ENCODE results near the gene CYGB. TPM values are rescaled to one million over a fixed set of nuclear protein-coding genes. Genes with fewer than 3 reads are reported as not detected.

Gene CYGB
- total and polyA plus RNA-seq, 9 of the 15 experiments (the other 6 are each of a cell fraction or from before 2014, with no cell fraction given): 0.08 to 0.95 (median 0.18) TPM; not detected in 5

DNA sequence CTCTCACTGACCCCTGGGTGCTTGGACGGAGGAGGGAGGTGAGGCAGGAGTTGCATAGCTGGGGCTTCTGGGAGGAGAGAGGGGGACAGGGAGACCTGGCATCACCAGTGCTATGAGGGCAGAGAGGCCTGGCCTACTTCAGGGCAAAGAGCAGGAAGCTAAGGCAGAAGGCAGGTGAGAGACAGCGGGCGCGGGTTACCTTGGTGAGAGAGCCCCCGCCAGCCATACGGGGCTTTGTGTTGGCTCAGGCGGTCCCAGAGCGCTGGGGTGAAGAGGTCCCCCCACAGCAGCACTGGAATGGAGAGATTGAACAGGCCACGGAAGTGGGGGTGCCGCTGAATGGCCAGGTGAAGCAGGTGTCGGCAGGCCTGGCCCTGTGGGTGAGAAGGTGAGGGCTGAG lies 36.7 kb upstream of the CYGB start:
- no peak overlapping the region for H3K27ac ChIP-seq (ENCODE audit: extremely low read depth, low read depth, low read length)
- no peaks in the 10 kb centered on the region for H3K9me1 ChIP-seq (ENCODE audit: control insufficient read depth, insufficient read depth, low read length)
- ChIA-PET POLR2A (interaction anchor here (0.7 kb wide), 1 partner anchor 31 kb away, joined by 3 read pairs; no protein-coding TSS in a partner anchor), CTCF (ENCODE audit: low intra/inter-chr PET ratio) (no interaction called here)
- DNase-seq (ENCODE audit: extremely low read depth in 1 of 4, low spot score in 3 of 4) (no peak), ATAC-seq (no peak), FAIRE-seq (no peak)
- no peak overlapping the region for H3K4me2 ChIP-seq (ENCODE audit: insufficient read depth, low read length)
- no peak overlapping the region for H2AFZ ChIP-seq (ENCODE audit: low read depth, low read length)
- no peaks in the 10 kb centered on the region for H3K27me3 ChIP-seq (ENCODE audit: control insufficient read depth in 2 of 2, insufficient read depth in 2 of 2, low read length in 2 of 2)
- no TSS peak for BruUV-seq (replicated peaks)
- no peak overlapping the region for H3K9ac ChIP-seq (ENCODE audit: insufficient read depth in 1 of 2, low read depth in 2 of 2, low read length in 2 of 2)
- no peaks in the 10 kb centered on the region for H4K20me1 ChIP-seq (replicated peaks; ENCODE audit: control insufficient read depth, insufficient read depth, low read length)
- WGBS (ENCODE audit: insufficient coverage, low coverage, missing lambda C conversion rate): 75% methylated on average over 11 of the region's 11 CpGs
- H3K36me3 ChIP-seq (ENCODE audit: control insufficient read depth, insufficient read depth, low read length): no peaks in the 10 kb centered on the region
- in situ Hi-C loops (cut with MboI): no loop called here
- intact Hi-C loops (cut with micrococcal nuclease): no loop called here
- H3K4me1 ChIP-seq (replicated peaks in 1 of 2; ENCODE audit: control insufficient read depth in 2 of 2, insufficient read depth in 2 of 2, low read length in 2 of 2): peaks cover 18 to 31% of the 10 kb centered on the region in 2 experiments
- no peaks in the 10 kb centered on the region for H3K79me2 ChIP-seq (ENCODE audit: control insufficient read depth, insufficient read depth, low read length)
- no peaks in the 10 kb centered on the region for H3K9me3 ChIP-seq (replicated peaks; ENCODE audit: control insufficient read depth, insufficient read depth, low read depth, low read length)
- TF ChIP-seq PRMT5 (CRISPR knock-in tag; IDR thresholded peaks at IDR 0.05) (no peak), YBX1 (IDR thresholded peaks at IDR 0.05) (no peak), KLF13 (tag; IDR thresholded peaks at IDR 0.05; ENCODE audit: borderline replicate concordance, low read depth) (no peak), ZNF830 (CRISPR knock-in tag; IDR thresholded peaks at IDR 0.05) (no peak), EGR1 (conservative IDR thresholded peaks at IDR 0.05) (no peak), SMAD2 (IDR thresholded peaks at IDR 0.05; ENCODE audit: low read depth, low read length) (no peak), HDAC6 (IDR thresholded peaks at IDR 0.05; ENCODE audit: low read depth, low read length) (no peak), MTA2 (IDR thresholded peaks at IDR 0.05; ENCODE audit: low read depth) (no peak), HMG20B (CRISPR knock-in tag; IDR thresholded peaks at IDR 0.05) (no peak)
- TF ChIP-seq, protein P1, sequence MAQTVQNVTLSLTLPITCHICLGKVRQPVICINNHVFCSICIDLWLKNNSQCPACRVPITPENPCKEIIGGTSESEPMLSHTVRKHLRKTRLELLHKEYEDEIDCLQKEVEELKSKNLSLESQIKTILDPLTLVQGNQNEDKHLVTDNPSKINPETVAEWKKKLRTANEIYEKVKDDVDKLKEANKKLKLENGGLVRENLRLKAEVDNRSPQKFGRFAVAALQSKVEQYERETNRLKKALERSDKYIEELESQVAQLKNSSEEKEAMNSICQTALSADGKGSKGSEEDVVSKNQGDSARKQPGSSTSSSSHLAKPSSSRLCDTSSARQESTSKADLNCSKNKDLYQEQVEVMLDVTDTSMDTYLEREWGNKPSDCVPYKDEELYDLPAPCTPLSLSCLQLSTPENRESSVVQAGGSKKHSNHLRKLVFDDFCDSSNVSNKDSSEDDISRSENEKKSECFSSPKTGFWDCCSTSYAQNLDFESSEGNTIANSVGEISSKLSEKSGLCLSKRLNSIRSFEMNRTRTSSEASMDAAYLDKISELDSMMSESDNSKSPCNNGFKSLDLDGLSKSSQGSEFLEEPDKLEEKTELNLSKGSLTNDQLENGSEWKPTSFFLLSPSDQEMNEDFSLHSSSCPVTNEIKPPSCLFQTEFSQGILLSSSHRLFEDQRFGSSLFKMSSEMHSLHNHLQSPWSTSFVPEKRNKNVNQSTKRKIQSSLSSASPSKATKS (CRISPR knock-in tag; IDR thresholded peaks at IDR 0.05): no peak
- TF ChIP-seq, protein P2, sequence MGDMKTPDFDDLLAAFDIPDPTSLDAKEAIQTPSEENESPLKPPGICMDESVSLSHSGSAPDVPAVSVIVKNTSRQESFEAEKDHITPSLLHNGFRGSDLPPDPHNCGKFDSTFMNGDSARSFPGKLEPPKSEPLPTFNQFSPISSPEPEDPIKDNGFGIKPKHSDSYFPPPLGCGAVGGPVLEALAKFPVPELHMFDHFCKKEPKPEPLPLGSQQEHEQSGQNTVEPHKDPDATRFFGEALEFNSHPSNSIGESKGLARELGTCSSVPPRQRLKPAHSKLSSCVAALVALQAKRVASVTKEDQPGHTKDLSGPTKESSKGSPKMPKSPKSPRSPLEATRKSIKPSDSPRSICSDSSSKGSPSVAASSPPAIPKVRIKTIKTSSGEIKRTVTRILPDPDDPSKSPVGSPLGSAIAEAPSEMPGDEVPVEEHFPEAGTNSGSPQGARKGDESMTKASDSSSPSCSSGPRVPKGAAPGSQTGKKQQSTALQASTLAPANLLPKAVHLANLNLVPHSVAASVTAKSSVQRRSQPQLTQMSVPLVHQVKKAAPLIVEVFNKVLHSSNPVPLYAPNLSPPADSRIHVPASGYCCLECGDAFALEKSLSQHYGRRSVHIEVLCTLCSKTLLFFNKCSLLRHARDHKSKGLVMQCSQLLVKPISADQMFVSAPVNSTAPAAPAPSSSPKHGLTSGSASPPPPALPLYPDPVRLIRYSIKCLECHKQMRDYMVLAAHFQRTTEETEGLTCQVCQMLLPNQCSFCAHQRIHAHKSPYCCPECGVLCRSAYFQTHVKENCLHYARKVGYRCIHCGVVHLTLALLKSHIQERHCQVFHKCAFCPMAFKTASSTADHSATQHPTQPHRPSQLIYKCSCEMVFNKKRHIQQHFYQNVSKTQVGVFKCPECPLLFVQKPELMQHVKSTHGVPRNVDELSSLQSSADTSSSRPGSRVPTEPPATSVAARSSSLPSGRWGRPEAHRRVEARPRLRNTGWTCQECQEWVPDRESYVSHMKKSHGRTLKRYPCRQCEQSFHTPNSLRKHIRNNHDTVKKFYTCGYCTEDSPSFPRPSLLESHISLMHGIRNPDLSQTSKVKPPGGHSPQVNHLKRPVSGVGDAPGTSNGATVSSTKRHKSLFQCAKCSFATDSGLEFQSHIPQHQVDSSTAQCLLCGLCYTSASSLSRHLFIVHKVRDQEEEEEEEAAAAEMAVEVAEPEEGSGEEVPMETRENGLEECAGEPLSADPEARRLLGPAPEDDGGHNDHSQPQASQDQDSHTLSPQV (IDR thresholded peaks at IDR 0.05): no peak
- no peak overlapping the region for H3K4me3 ChIP-seq

Data from K562 (cell line).